ENCODE measurements around the gene RSPRY1.

The RSPRY1 gene

GRCh38 chr16:57143149-57143921, 42.8 kb upstream of the RSPRY1 start:
- no peak for TF ChIP-seq CTCF (conservative IDR thresholded peaks at IDR 0.05)
- no peak for TF ChIP-seq ZFX (IDR thresholded peaks at IDR 0.05)
- no peak overlapping the region for H3K27ac ChIP-seq

- no peak for TF ChIP-seq ZFX (IDR thresholded peaks at IDR 0.05)
- no peak for TF ChIP-seq CTCF (conservative IDR thresholded peaks at IDR 0.05)
- no peak overlapping the region for H3K27ac ChIP-seq
Observed at GRCh38 chr16:57144027-57144426, 42.1 kb upstream of the RSPRY1 start.

- no peak overlapping the region for H3K27ac ChIP-seq
Observed at GRCh38 chr16:57145046-57146021, 40.8 kb upstream of the RSPRY1 start.

GRCh38 chr16:57146040-57146647, 40.0 kb upstream of the RSPRY1 start:
- no peak overlapping the region for H3K27ac ChIP-seq
- TF ChIP-seq CTCF (conservative IDR thresholded peaks at IDR 0.05) (no peak), ZFX (IDR thresholded peaks at IDR 0.05) (no peak)

More at GRCh38 chr16:57145046-57146021, 40.8 kb upstream of the RSPRY1 start:
- TF ChIP-seq CTCF (conservative IDR thresholded peaks at IDR 0.05) (no peak), ZFX (IDR thresholded peaks at IDR 0.05) (no peak)

- TF ChIP-seq ZFX (IDR thresholded peaks at IDR 0.05) (no peak), CTCF (conservative IDR thresholded peaks at IDR 0.05) (no peak)
- H3K27ac ChIP-seq: no peak overlapping the region
Observed at GRCh38 chr16:57146735-57147134, 39.4 kb upstream of the RSPRY1 start.

- TF ChIP-seq CTCF (conservative IDR thresholded peaks at IDR 0.05): no peak
- TF ChIP-seq ZFX (IDR thresholded peaks at IDR 0.05): no peak
- no peak overlapping the region for H3K27ac ChIP-seq
Observed at GRCh38 chr16:57147381-57148221, 38.5 kb upstream of the RSPRY1 start.
